SJCRH30 (cell line): ENCODE data around the gene ARL4A. TPM values are rescaled to one million over a fixed set of nuclear protein-coding genes. Genes with fewer than 3 reads are reported as not detected.
A peak's percentile ranks its signal among the peaks of the same experiment; 100 is the strongest.
"Not testable (repeated sequence)": the region's sequence is repeated elsewhere in the genome, so short reads cannot be mapped to it uniquely, and the experiment has no call there.

Experiments
- DNase-seq, 2 experiments: peaks; one replicate each; pipeline ENCODE4 v3.0.0-alpha.2; 2015 to 2020
- H3K27ac ChIP-seq: fragments of 250-450 bp; sonication (Bioruptor Pico); 2 replicates; pipeline ENCODE4 v1.5.1; 2020; ENCODE audit warnings: mild to moderate bottlenecking, moderate library complexity
- H3K27me3 ChIP-seq: fragments of 250-450 bp; sonication (Bioruptor Pico); 2 replicates; pipeline ENCODE4 v1.5.1; 2020; ENCODE audit warnings: mild to moderate bottlenecking, moderate library complexity
- H3K36me3 ChIP-seq: fragments of 250-450 bp; sonication (Bioruptor Pico); 2 replicates; pipeline ENCODE4 v1.5.1; 2020; ENCODE audit warnings: mild to moderate bottlenecking, moderate library complexity
- H3K4me1 ChIP-seq: fragments of 250-450 bp; sonication (Bioruptor Pico); 2 replicates; pipeline ENCODE4 v1.5.1; 2020; ENCODE audit warnings: mild to moderate bottlenecking, moderate library complexity
- H3K4me3 ChIP-seq: fragments of 250-450 bp; sonication (Bioruptor Pico); 2 replicates; pipeline ENCODE4 v1.5.1; 2020; ENCODE audit warnings: mild to moderate bottlenecking, moderate library complexity
- H3K9me3 ChIP-seq: fragments of 250-450 bp; sonication (Bioruptor Pico); replicated peaks from 2 replicates; pipeline ENCODE4 v1.5.1; 2020; ENCODE audit warnings: mild to moderate bottlenecking, moderate library complexity
- total RNA-seq: library from RNA; depleted of rRNA; stranded (reverse); fragments of >200 nt; shearing (Covaris generic); gene quantifications from 2 replicates; pipeline ENCODE4 v1.2.3, GENCODE V29; 2014

ARL4A gene
- total RNA-seq, 1 experiment from 2014 or later = 1.5 TPM

DNA sequence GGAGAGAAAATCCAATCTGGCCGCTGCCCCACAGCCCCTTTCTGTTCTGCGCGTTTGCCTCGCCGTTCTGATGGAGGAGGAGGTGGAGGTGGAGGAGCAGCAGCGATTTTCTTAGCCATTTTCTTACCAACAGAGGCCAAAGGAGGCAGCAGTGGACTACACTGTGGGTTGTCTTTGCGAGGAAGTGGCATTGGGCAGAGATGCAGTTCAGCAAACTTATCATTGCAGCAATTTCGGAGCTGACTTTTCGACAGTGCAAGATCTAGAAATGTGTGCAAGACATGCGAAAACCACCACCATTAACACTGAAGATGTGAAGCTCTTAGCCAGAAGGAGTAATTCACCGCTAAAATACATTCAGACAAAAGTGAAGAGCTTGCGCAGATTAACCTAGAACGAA lies 1.9 kb upstream of the ARL4A start:
- no peaks in the 10 kb centered on the region for H3K9me3 ChIP-seq
- no peak overlapping the region for H3K27ac ChIP-seq
- no peaks in the 10 kb centered on the region for H3K36me3 ChIP-seq
- DNase-seq = peak in 1 of 2 experiments; percentile 21
- H3K4me1 ChIP-seq = peaks cover 4% of the 10 kb centered on the region
- H3K4me3 ChIP-seq = no peak overlapping the region
- no peaks in the 10 kb centered on the region for H3K27me3 ChIP-seq

GRCh38 chr7:12686234-12686890 lies 1.1 kb upstream of the ARL4A start:
- H3K27ac ChIP-seq = no peak overlapping the region
- H3K36me3 ChIP-seq = no peaks in the 10 kb centered on the region
- H3K4me3 ChIP-seq = peak overlapping the region; percentile 65
- H3K4me1 ChIP-seq = peaks cover 4% of the 10 kb centered on the region
- DNase-seq = peak; percentile 7 to 17
- H3K9me3 ChIP-seq = no peaks in the 10 kb centered on the region
- no peaks in the 10 kb centered on the region for H3K27me3 ChIP-seq

GRCh38 chr7:12687718-12688171 lies 312 bp downstream of the ARL4A start:
- no peak for DNase-seq
- no peaks in the 10 kb centered on the region for H3K36me3 ChIP-seq
- H3K4me1 ChIP-seq = peaks cover 4% of the 10 kb centered on the region
- H3K4me3 ChIP-seq = peak overlapping the region; percentile 65
- H3K27me3 ChIP-seq = no peaks in the 10 kb centered on the region
- no peak overlapping the region for H3K27ac ChIP-seq
- no peaks in the 10 kb centered on the region for H3K9me3 ChIP-seq

DNA sequence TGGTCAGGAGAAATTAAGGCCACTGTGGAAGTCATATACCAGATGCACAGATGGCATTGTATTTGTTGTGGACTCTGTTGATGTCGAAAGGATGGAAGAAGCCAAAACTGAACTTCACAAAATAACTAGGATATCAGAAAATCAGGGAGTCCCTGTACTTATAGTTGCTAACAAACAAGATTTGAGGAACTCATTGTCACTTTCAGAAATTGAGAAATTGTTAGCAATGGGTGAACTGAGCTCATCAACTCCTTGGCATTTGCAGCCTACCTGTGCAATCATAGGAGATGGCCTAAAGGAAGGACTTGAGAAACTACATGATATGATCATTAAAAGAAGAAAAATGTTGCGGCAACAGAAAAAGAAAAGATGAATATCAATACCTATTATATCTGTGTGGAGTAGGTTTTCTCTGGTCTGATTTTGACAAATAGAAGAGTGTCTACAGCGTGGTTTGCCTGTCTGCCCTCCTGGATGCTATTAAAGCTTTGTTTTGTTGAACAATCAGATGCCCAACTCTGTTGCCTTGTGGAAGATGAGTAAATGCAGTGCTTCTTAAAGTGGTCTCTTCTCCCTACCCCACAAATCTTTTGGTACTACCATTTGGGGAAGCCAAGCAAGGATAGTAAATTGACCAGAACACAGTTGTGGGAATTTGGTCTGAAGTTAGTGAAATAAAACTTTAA lies 1.2 kb downstream of the ARL4A start:
- H3K4me3 ChIP-seq, H3K36me3 ChIP-seq, DNase-seq, H3K27ac ChIP-seq, H3K4me1 ChIP-seq, H3K27me3 ChIP-seq, H3K9me3 ChIP-seq: not testable (repeated sequence)

GRCh38 chr7:12689451-12689850 lies 2.0 kb downstream of the ARL4A start:
- H3K27me3 ChIP-seq = no peaks in the 10 kb centered on the region
- no peaks in the 10 kb centered on the region for H3K9me3 ChIP-seq
- DNase-seq = no peak
- no peak overlapping the region for H3K27ac ChIP-seq
- H3K4me3 ChIP-seq = no peak overlapping the region
- H3K4me1 ChIP-seq = peaks cover 4% of the 10 kb centered on the region
- no peaks in the 10 kb centered on the region for H3K36me3 ChIP-seq

- H3K4me1 ChIP-seq = peaks cover 4% of the 10 kb centered on the region
- no peaks in the 10 kb centered on the region for H3K27me3 ChIP-seq
- H3K4me3 ChIP-seq = no peak overlapping the region
- no peaks in the 10 kb centered on the region for H3K36me3 ChIP-seq
- H3K9me3 ChIP-seq = no peaks in the 10 kb centered on the region
- no peak for DNase-seq
- no peak overlapping the region for H3K27ac ChIP-seq
These were observed 2.8 kb downstream of the ARL4A start for GRCh38 chr7:12690041-12690878.

DNA sequence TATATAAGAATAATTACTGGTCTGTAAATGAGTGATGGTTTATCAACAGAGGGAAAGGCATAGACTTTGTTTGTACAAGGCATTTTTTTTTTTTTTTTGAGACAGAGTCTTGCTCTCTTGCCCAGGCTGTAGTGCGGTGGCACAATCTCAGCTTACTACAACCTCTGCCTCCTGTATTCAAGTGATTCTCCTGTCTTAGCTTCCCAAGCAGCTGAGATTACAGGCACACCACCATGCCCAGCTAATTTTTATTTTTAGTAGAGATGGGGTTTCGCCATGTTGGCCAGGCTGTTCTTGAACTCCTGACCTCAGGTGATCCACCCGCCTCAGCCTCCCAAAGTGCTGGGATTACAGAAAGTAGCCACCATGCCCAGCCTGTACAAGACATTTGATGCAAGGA lies 4.0 kb downstream of the ARL4A start:
- not testable (repeated sequence) for H3K4me3 ChIP-seq, DNase-seq, H3K27me3 ChIP-seq, H3K9me3 ChIP-seq, H3K4me1 ChIP-seq, H3K36me3 ChIP-seq, H3K27ac ChIP-seq

GRCh38 chr7:12692035-12692434 lies 4.6 kb downstream of the ARL4A start:
- H3K4me3 ChIP-seq = no peak overlapping the region
- no peak overlapping the region for H3K27ac ChIP-seq
- DNase-seq = no peak
- no peaks in the 10 kb centered on the region for H3K27me3 ChIP-seq
- H3K9me3 ChIP-seq = no peaks in the 10 kb centered on the region
- H3K4me1 ChIP-seq = peaks cover 4% of the 10 kb centered on the region
- H3K36me3 ChIP-seq = no peaks in the 10 kb centered on the region

DNA sequence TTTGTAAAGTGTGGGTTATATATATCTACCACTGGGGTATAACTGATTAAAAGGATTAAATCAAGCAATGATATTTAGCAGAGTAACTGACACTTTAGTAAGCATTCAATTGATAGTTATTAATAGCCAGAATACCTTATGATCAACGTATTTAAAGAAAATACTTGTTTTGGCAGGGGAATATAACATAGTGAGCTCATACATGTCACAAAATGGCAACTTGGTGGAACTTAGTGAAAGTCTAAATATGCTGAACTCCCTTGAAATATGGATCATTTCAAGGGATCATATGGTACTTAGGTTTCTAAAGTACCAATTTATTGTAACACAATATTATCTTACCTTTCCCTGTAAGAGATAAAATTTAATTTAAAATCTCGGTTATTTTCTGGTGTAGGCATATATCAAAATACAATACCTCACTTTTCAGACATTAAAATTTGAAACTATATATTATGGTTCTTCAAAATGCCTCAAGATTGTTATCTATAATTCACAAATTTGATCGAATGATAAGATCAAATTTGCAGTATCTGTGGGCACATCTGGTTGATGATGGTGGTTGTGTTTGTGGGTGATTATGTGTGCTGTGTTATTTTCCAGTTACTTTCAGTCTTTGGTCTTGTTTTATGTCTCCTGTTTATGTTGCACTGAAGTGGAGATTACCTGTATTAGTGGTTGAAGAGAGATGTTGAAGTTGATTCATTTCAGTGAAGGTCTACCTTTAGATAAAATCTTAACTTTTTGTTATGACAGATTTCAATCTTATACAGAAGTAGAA lies 5.2 kb downstream of the ARL4A start:
- Histone ChIP-seq H3K27me3 (no peaks in the 10 kb centered on the region), H3K4me1 (peaks cover 4% of the 10 kb centered on the region), H3K36me3 (no peaks in the 10 kb centered on the region), H3K9me3 (no peaks in the 10 kb centered on the region), H3K4me3 (no peak overlapping the region), H3K27ac (no peak overlapping the region)
- no peak for DNase-seq

DNA sequence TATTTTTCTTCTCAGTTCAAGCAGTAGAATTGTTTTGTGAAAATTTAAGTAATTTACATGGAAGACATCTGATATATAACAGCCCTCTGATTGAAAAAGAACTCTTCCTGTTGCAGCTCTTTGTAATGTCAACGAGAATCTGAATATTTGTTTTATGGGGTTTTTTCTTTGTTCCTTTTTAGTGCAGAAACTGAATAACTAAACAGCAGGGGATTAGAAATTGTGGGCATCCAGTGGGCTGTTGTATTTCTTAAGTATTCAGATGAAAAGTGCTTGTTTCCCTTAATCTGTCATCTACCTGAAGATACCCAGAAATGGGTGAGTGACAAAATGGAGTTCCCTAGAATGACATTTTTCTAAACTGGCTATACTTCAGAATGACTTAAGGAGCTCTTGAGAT lies 7.4 kb downstream of the ARL4A start:
- H3K4me3 ChIP-seq = no peak overlapping the region
- no peaks in the 10 kb centered on the region for H3K9me3 ChIP-seq
- DNase-seq = no peak
- H3K4me1 ChIP-seq = peaks cover 2% of the 10 kb centered on the region
- no peaks in the 10 kb centered on the region for H3K36me3 ChIP-seq
- H3K27ac ChIP-seq = no peak overlapping the region
- no peaks in the 10 kb centered on the region for H3K27me3 ChIP-seq

DNA sequence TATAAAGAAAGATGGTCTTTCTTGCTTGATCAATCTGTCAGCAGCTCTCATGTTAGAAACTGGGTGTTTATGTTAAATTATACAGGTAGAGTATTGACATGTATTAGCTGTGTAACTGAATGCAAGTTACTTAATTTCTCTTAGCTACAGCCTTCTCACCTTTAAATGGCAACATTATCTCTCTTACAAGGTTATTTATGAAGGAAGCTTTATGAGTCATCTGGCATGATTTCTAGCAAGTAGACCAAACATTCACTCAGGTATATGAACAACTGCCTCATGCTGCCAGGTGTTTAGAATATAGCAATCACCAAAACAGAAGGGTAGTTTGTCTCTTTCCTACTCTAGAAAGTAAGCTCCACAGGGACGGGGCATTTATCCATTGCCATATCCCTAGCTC lies 8.5 kb downstream of the ARL4A start:
- H3K27ac ChIP-seq = no peak overlapping the region
- peaks cover under 1% of the 10 kb centered on the region; the same call in 1 of the 2 replicates for H3K9me3 ChIP-seq
- no peaks in the 10 kb centered on the region for H3K27me3 ChIP-seq
- no peak overlapping the region for H3K4me3 ChIP-seq
- H3K4me1 ChIP-seq = no peaks in the 10 kb centered on the region
- no peak for DNase-seq
- H3K36me3 ChIP-seq = no peaks in the 10 kb centered on the region

DNA sequence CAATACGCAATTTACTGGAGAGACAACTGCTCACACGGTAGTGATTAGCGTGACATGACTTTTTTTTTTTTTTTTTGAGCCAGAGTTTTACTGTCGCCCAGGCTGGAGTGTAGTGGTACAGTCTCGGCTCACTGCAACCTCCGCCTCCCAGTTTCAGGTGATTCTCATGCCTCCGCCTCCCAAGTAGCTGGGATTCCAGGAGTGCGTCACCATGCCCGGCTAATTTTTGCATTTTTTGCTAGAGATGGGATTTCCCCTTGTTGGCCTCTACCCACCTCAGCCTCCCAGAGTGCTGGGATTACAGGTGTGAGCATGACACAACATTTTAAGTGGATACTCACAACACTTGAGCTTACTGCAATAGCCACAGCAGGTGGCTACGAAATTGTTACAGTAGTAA lies 11.9 kb downstream of the ARL4A start:
- Histone ChIP-seq H3K9me3 (peaks cover 10% of the 10 kb centered on the region; the same call in 1 of the 2 replicates), H3K36me3 (no peaks in the 10 kb centered on the region), H3K27me3 (no peaks in the 10 kb centered on the region), H3K4me1 (no peaks in the 10 kb centered on the region), H3K27ac (no peak overlapping the region), H3K4me3 (no peak overlapping the region)
- DNase-seq = no peak

DNA sequence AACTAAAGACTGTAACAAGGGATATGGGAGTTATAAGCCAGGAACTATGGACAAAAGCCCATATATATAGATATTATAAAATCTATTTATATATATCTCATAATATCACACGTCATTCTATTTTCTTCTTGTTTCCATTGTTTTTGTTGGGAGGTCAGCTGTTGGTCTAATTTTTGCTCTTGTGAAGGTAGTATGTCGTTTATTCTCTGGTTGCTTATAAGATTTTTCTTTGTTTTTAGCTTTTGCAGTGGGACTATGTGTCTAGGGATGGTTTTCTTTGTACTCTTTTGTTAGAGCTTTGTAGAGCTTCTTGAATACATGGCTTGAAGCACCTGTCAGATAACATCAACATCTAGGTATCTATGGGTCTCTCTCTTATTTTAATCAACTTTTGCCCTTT lies 14.0 kb downstream of the ARL4A start:
- no peak overlapping the region for H3K27ac ChIP-seq
- no peaks in the 10 kb centered on the region for H3K36me3 ChIP-seq
- peaks cover 10% of the 10 kb centered on the region; the same call in 1 of the 2 replicates for H3K9me3 ChIP-seq
- H3K27me3 ChIP-seq = no peaks in the 10 kb centered on the region
- DNase-seq = no peak
- no peak overlapping the region for H3K4me3 ChIP-seq
- no peaks in the 10 kb centered on the region for H3K4me1 ChIP-seq

- H3K27me3 ChIP-seq = no peaks in the 10 kb centered on the region
- no peak overlapping the region for H3K4me3 ChIP-seq
- H3K27ac ChIP-seq = no peak overlapping the region
- H3K36me3 ChIP-seq = no peaks in the 10 kb centered on the region
- H3K4me1 ChIP-seq = no peaks in the 10 kb centered on the region
- no peak for DNase-seq
- peaks cover 10% of the 10 kb centered on the region; the same call in 1 of the 2 replicates for H3K9me3 ChIP-seq
These were observed 16.4 kb downstream of the ARL4A start for GRCh38 chr7:12703881-12704280.
